ENCODE results near the gene C3orf22. TPM values are rescaled to one million over a fixed set of nuclear protein-coding genes. Genes with fewer than 3 reads are reported as not detected.

Gene C3orf22, protein sequence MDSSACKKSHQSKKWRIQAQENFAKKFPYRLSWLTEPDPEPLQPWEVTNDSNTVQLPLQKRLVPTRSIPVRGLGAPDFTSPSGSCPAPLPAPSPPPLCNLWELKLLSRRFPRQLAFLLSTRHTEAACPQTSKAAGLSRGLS
- total RNA-seq (under 1 TPM in 1 of 10 donors, not detected in 9; 0.26 TPM), polyA plus RNA-seq (not detected)
- long read RNA-seq, donor 1: 0 reads
- long read RNA-seq, donor 2: 0 reads
- long read RNA-seq, donor 3: 0 reads

- intact Hi-C loops (cut with DNase I): no loop called here
- 62% methylated on average over 9 of the region's 9 CpGs for WGBS, 2 donors
- Histone ChIP-seq H3K4me3 (no peak within 1 kb of the TSS), H3K36me3 (no peaks in the 10 kb centered on the region), H3K27me3 (no peaks in the 10 kb centered on the region), H3K27ac (no peak within 1 kb of the TSS), H3K4me1 (no peaks in the 10 kb centered on the region), H3K9me3 (peaks cover 0 to 24% (median 0%) of the 10 kb centered on the region in 11 donors)
- TF ChIP-seq, protein P1, sequence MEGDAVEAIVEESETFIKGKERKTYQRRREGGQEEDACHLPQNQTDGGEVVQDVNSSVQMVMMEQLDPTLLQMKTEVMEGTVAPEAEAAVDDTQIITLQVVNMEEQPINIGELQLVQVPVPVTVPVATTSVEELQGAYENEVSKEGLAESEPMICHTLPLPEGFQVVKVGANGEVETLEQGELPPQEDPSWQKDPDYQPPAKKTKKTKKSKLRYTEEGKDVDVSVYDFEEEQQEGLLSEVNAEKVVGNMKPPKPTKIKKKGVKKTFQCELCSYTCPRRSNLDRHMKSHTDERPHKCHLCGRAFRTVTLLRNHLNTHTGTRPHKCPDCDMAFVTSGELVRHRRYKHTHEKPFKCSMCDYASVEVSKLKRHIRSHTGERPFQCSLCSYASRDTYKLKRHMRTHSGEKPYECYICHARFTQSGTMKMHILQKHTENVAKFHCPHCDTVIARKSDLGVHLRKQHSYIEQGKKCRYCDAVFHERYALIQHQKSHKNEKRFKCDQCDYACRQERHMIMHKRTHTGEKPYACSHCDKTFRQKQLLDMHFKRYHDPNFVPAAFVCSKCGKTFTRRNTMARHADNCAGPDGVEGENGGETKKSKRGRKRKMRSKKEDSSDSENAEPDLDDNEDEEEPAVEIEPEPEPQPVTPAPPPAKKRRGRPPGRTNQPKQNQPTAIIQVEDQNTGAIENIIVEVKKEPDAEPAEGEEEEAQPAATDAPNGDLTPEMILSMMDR (IDR thresholded peaks at IDR 0.05): no peak
- DNase-seq (no peak), ATAC-seq (peak in 3 of 8 donors; percentile 26 to 69 (median 48))
These were observed at the start of gene C3orf22 for GRCh38 chr3:126558336-126559071. Gene C3orf22 (minus strand): TSS chr3:126558932. CDS start chr3:126553390, 5,542 bp downstream.

- Histone ChIP-seq H3K4me3 (no peak overlapping the region), H3K36me3 (peaks cover 0 to 89% (median 17%) of the 10 kb centered on the region in 9 donors), H3K27me3 (no peaks in the 10 kb centered on the region), H3K27ac (no peak overlapping the region), H3K9me3 (no peaks in the 10 kb centered on the region), H3K4me1 (peaks cover 0 to 9% (median 0%) of the 10 kb centered on the region in 9 donors)
- intact Hi-C loops (cut with DNase I): no loop called here
- ATAC-seq (peak in 4 of 8 donors; percentile 67 to 87 (median 76)), DNase-seq (no peak)
- TF ChIP-seq, protein P1 (IDR thresholded peaks at IDR 0.05): no peak
- WGBS, 2 donors: 72 to 81% methylated on average over 11 of the region's 11 CpGs
These were observed 48.6 kb upstream of the C3orf22 start for GRCh38 chr3:126607214-126607908.

- intact Hi-C loops (cut with DNase I): no loop called here
These were observed 47.3 kb upstream of the C3orf22 start for GRCh38 chr3:126606001-126606400.

DNA sequence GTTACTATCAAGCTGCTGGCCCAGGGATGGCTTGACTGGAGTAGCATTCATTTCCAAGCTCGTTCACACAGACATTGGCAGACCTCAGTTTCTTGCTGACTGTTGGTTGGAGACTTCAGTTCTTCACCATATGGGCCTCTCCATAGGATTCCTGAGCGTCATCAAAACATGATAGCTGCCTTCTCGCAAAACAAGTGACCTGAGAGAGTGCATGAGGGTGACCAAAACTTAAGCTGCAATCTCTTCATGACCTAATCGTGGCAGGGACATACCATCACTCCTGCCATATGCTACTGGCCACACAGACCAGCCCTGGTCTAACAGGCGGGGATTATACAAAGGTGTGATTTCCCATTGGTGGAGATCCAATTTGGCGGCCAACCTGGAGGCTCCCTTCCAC lies 46.0 kb upstream of the C3orf22 start:
- H3K9me3 ChIP-seq: no peaks in the 10 kb centered on the region
- H3K27me3 ChIP-seq: no peaks in the 10 kb centered on the region
- WGBS, 2 donors: 91% methylated on average over 6 of the region's 6 CpGs
- peaks cover 0 to 71% (median 6%) of the 10 kb centered on the region in 9 donors for H3K36me3 ChIP-seq
- H3K4me3 ChIP-seq: no peak overlapping the region
- no peak for ATAC-seq
- H3K27ac ChIP-seq: no peak overlapping the region
- intact Hi-C loops (cut with DNase I): no loop called here
- H3K4me1 ChIP-seq: peaks cover 0 to 9% (median 0%) of the 10 kb centered on the region in 9 donors
- DNase-seq: no peak
- TF ChIP-seq, protein P1 (IDR thresholded peaks at IDR 0.05): no peak

More at GRCh38 chr3:126606001-126606400, 47.3 kb upstream of the C3orf22 start:
- TF ChIP-seq, protein P1 (IDR thresholded peaks at IDR 0.05): no peak
- Histone ChIP-seq H3K27me3 (no peaks in the 10 kb centered on the region), H3K4me3 (no peak overlapping the region), H3K9me3 (no peaks in the 10 kb centered on the region), H3K4me1 (peaks cover 0 to 9% (median 0%) of the 10 kb centered on the region in 9 donors), H3K36me3 (peaks cover 0 to 84% (median 17%) of the 10 kb centered on the region in 9 donors), H3K27ac (no peak overlapping the region)
- ATAC-seq: no peak
- 72 to 80% methylated on average over 3 of the region's 3 CpGs for WGBS, 2 donors
- no peak for DNase-seq

Data from heart right ventricle (tissue), 16 donors.